K562 (cell line): ENCODE measurements around the gene ZNRD2. TPM values are rescaled to one million over a fixed set of nuclear protein-coding genes. Genes with fewer than 3 reads are reported as not detected.

Experiments used
- ATAC-seq: fragments of 200-7000 bp; cut with Tn5 transposase; 3 replicates; pipeline ENCODE4 v1.9.1; 2020; ENCODE audit warnings: moderate library complexity
- BruUV-seq: library from RNA; stranded (reverse); fragments of 400-500 nt; replicated peaks from 2 replicates; lab custom pipeline; 2021; lab: Mats Ljungman, UMichigan
- CTCF ChIA-PET: fragments of 300-600 bp; formaldehyde crosslinking; extraction: SDS; loops from one replicate; lab custom pipeline; 2021; ENCODE audit warnings: low intra/inter-chr PET ratio; lab: Yijun Ruan, JAX
- POLR2A ChIA-PET: fragments of 300-600, 350-650 bp; sonication (Branson Sonifier 250); formaldehyde crosslinking; extraction: SDS; loops from one replicate; lab custom pipeline; 2021; ENCODE audit warnings: antibody characterized with exemption, inconsistent platforms; lab: Yijun Ruan, JAX
- DNase-seq, 4 experiments: peaks; one replicate each; pipeline versions ENCODE4 v3.0.0 to v3.0.0-alpha.2; 2011 to 2018; ENCODE audit warnings: low spot score in 3 of 4, mixed read lengths in 3 of 4; ENCODE audit errors: extremely low read depth in 1 of 4
- FAIRE-seq: peaks from 2 replicates; lab custom pipeline; 2011; peaks lifted over from hg19 to GRCh38; lab: Jason Lieb, UNC
- H2AFZ ChIP-seq: 2 replicates; pipeline ENCODE4 v1.6.0; 2011; ENCODE audit warnings: low read depth, low read length, control low read depth, inconsistent platforms
- H3K27ac ChIP-seq: fragments of 200-600 bp; 3 replicates; pipeline ENCODE4 v1.8.0; 2011; ENCODE audit warnings: low read depth, mild to moderate bottlenecking, control low read depth, inconsistent platforms, low read length, moderate library complexity, mixed read lengths; ENCODE audit errors: extremely low read depth
- H3K27me3 ChIP-seq, 2 experiments: fragments of 300-600 bp in 1 of 2; 2 replicates in 1 of 2; 3 replicates in 1 of 2; pipeline versions ENCODE4 v1.6.0 to v1.8.0; 2011; ENCODE audit warnings: inconsistent platforms in 2 of 2, low read length in 2 of 2, mild to moderate bottlenecking in 1 of 2, mixed read lengths in 1 of 2, moderate library complexity in 1 of 2; ENCODE audit not compliant: control insufficient read depth in 2 of 2, insufficient read depth in 2 of 2
- H3K36me3 ChIP-seq: fragments of 300-600 bp; 3 replicates; pipeline ENCODE4 v1.8.0; 2011; ENCODE audit warnings: mild to moderate bottlenecking, low read length, inconsistent platforms; ENCODE audit not compliant: control insufficient read depth, insufficient read depth
- H3K4me1 ChIP-seq, 2 experiments: fragments of 200-600 bp in 1 of 2; replicated peaks in 1 of 2; 2 replicates in 1 of 2; 3 replicates in 1 of 2; pipeline versions ENCODE4 v1.5.1 to v1.8.0; 2011; ENCODE audit warnings: inconsistent platforms in 2 of 2, low read length in 2 of 2, mild to moderate bottlenecking in 1 of 2, mixed read lengths in 1 of 2, moderate library complexity in 1 of 2; ENCODE audit not compliant: control insufficient read depth in 2 of 2, insufficient read depth in 2 of 2
- H3K4me2 ChIP-seq: 2 replicates; pipeline ENCODE4 v1.6.1; 2011; ENCODE audit warnings: low read length, control low read depth, inconsistent platforms, mixed read lengths; ENCODE audit not compliant: insufficient read depth
- H3K4me3 ChIP-seq: fragments of 200-600 bp; sonication (generic), shearing (Covaris generic); 2 replicates; pipeline ENCODE4 v1.5.1; 2016; ENCODE audit warnings: control low read depth, inconsistent platforms
- H3K79me2 ChIP-seq: fragments of 200-600 bp; 3 replicates; pipeline ENCODE4 v1.8.0; 2011; ENCODE audit warnings: low read length, inconsistent platforms; ENCODE audit not compliant: control insufficient read depth, insufficient read depth
- H3K9ac ChIP-seq, 2 experiments: 2 replicates each; pipeline versions ENCODE4 v1.6.0 to v1.6.1; 2011; ENCODE audit warnings: low read depth in 2 of 2, low read length in 2 of 2, control low read depth in 1 of 2, inconsistent platforms in 1 of 2, mild to moderate bottlenecking in 1 of 2, mixed read lengths in 1 of 2; ENCODE audit not compliant: insufficient read depth in 1 of 2
- H3K9me1 ChIP-seq: one replicate; pipeline ENCODE4 v1.6.0; 2011; ENCODE audit warnings: inconsistent platforms, mild to moderate bottlenecking, low read length, moderate library complexity; ENCODE audit not compliant: control insufficient read depth, insufficient read depth
- H3K9me3 ChIP-seq: replicated peaks from 2 replicates; pipeline ENCODE4 v1.5.1; 2011; ENCODE audit warnings: low read depth, low read length, inconsistent platforms; ENCODE audit not compliant: control insufficient read depth, insufficient read depth
- H4K20me1 ChIP-seq: replicated peaks from 2 replicates; pipeline ENCODE4 v1.6.1; 2011; ENCODE audit warnings: low read length, inconsistent platforms, mixed read lengths; ENCODE audit not compliant: control insufficient read depth, insufficient read depth
- HCFC1 ChIP-seq: IDR thresholded peaks from 2 replicates; pipeline ENCODE4 v1.6.1; 2012; ENCODE audit warnings: low read depth, low read length, improper control_type of control experiment
- MAFG ChIP-seq: fragments of 450-650 bp; conservative IDR thresholded peaks from 2 replicates; pipeline ENCODE4 v1.6.1; 2016; ENCODE audit warnings: missing genetic modification characterization, missing compliant biosample characterization
- PML ChIP-seq: IDR thresholded peaks from 2 replicates; pipeline ENCODE4 v1.6.1; 2012; ENCODE audit warnings: low read length, inconsistent platforms
- SREBF2 ChIP-seq: sonication (generic); formaldehyde crosslinking; IDR thresholded peaks from 2 replicates; pipeline ENCODE4 v1.4.0; 2020; ENCODE audit warnings: mild to moderate bottlenecking, missing genetic modification reagents
- TAF15 ChIP-seq: fragments of 200-400 bp; formaldehyde crosslinking; IDR thresholded peaks from 2 replicates; pipeline ENCODE4 v1.6.1; 2017; ENCODE audit warnings: mild to moderate bottlenecking, low read depth, low read length, moderate library complexity
- ZNF431 ChIP-seq: sonication (generic); formaldehyde crosslinking; IDR thresholded peaks from 2 replicates; pipeline ENCODE4 v1.8.0; 2022; ENCODE audit warnings: mild to moderate bottlenecking, missing genetic modification reagents
- ZNF444 ChIP-seq: fragments of 250-450 bp; sonication (Bioruptor Pico); IDR thresholded peaks from 2 replicates; pipeline ENCODE4 v1.4.0; 2020; ENCODE audit warnings: mild to moderate bottlenecking, moderate library complexity
- ZNF699 ChIP-seq: fragments of 250-450 bp; sonication (Bioruptor Pico); IDR thresholded peaks from 2 replicates; pipeline ENCODE4 v1.8.0; 2021; ENCODE audit warnings: mild to moderate bottlenecking, moderate library complexity; ENCODE audit not compliant: insufficient replicate concordance
- WGBS: fragments of 100-300 bp; shearing (Covaris generic); methylation state at CpG from one replicate; pipeline ENCODE4 v1.1.6; 2016; ENCODE audit warnings: low coverage, mixed read lengths; ENCODE audit not compliant: insufficient coverage; ENCODE audit errors: missing lambda C conversion rate; 5-methylcytosine and 5-hydroxymethylcytosine counted together
- in situ Hi-C: fragments of 300-500 bp; cut with MboI; formaldehyde crosslinking; loops from 4 replicates; pipeline ENCODE4 v1.15.0; 2018; ENCODE audit warnings: inconsistent platforms, mixed read lengths
- intact Hi-C: fragments of 100-400 bp; cut with micrococcal nuclease; formaldehyde crosslinking; loops from 2 replicates; pipeline ENCODE4 v1.14.2; 2022
- polyA plus RNA-seq, 8 experiments: library from polyadenylated mRNA; depleted of rRNA in 4 of 8; stranded (reverse) in 5 of 8; unstranded in 3 of 8; fragments of >200 nt; fragmentation: Nextera tagmentation in 2 of 8; fragmentation: Illumina TruSeq in 1 of 8; extraction: Ambion mirVana in 2 of 8; extraction: Trizol in 1 of 8; gene quantifications; 2 replicates each; pipeline versions ENCODE4 v1.2.1 to v1.2.3, GENCODE V29; 2011 to 2014; ENCODE audit warnings: inconsistent platforms in 1 of 8, missing spikeins in 1 of 8
- total RNA-seq, 7 experiments: library from RNA; depleted of rRNA in 6 of 7; stranded (reverse); fragments of >200 nt in 6 of 7; fragmentation: Illumina TruSeq in 2 of 7; extraction: Trizol in 2 of 7; gene quantifications; 2 replicates each; pipeline versions ENCODE4 v1.2.1 to v1.2.3, GENCODE V29; 2011 to 2021; ENCODE audit warnings: low replicate concordance in 1 of 7
- TF ChIP-seq, protein P1 (sequence below): fragments of 250-450 bp; sonication (Bioruptor Pico); IDR thresholded peaks from 2 replicates; pipeline ENCODE4 v1.4.0; 2020; ENCODE audit warnings: mild to moderate bottlenecking, moderate library complexity
- TF ChIP-seq, protein P2 (sequence below): sonication (generic); formaldehyde crosslinking; IDR thresholded peaks from 2 replicates; pipeline ENCODE4 v1.8.1; 2023; ENCODE audit warnings: mild to moderate bottlenecking, missing genetic modification reagents
- TF ChIP-seq, protein P3 (sequence below): sonication (generic); formaldehyde crosslinking; IDR thresholded peaks from 2 replicates; pipeline ENCODE4 v1.8.1; 2022; ENCODE audit warnings: missing genetic modification reagents

The ZNRD2 gene
- total and polyA plus RNA-seq, 9 of the 15 experiments (the other 6 are each of a cell fraction or from before 2014, with no cell fraction given): 13.4 to 129 (median 60.4) TPM

DNA sequence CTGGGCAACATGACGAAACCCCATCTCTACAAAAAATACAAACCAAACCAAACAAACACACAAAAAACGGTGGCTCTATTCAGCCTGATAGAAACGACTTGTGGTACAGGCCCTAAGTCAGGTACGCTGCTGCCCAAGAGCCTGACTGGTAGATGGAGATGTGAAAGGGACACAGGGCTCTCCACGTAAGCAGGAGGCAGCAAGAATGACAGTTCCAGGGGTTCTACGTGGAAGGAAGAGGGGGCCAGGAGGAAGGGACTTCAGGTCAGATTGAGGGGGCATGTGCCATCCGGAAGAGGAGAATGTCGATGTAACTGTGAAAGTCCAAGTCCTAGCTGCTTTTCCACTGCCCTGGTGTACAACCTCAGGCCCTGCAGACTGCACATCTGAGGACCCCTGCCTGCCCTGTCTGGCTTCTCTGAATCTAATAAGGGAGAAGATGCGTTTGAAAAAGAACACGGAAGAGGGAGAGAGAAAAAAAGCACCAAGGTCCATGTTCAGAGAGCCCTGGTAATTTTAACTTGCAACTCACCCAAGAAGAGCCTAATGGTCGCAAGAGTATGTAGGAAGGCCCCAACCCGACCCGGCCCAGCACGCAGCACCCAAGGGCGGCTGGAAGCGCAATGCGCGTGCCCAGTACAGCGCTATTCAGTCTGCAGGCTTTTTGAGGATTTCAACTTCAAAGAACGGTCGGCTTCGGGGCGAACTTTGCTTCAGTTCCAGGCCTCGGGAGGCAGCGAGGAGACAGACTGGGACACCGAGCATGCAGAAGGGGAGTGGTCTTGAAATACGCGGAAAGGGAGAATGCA lies 909 bp upstream of the ZNRD2 start:
- in situ Hi-C loops (no loop called here), intact Hi-C loops (no loop called here)
- peaks cover 32 to 54% of the 10 kb centered on the region in 2 experiments for H3K4me1 ChIP-seq
- TF ChIP-seq TAF15 (no peak), PML (0 out of 2 replicates have a peak, but pooled peaks have one; percentile 1), ZNF699 (CRISPR knock-in tag) (no peak), HCFC1 (no peak), ZNF431 (CRISPR knock-in tag) (no peak), MAFG (no peak), ZNF444 (no peak), SREBF2 (CRISPR knock-in tag) (no peak)
- TF ChIP-seq, protein P1, sequence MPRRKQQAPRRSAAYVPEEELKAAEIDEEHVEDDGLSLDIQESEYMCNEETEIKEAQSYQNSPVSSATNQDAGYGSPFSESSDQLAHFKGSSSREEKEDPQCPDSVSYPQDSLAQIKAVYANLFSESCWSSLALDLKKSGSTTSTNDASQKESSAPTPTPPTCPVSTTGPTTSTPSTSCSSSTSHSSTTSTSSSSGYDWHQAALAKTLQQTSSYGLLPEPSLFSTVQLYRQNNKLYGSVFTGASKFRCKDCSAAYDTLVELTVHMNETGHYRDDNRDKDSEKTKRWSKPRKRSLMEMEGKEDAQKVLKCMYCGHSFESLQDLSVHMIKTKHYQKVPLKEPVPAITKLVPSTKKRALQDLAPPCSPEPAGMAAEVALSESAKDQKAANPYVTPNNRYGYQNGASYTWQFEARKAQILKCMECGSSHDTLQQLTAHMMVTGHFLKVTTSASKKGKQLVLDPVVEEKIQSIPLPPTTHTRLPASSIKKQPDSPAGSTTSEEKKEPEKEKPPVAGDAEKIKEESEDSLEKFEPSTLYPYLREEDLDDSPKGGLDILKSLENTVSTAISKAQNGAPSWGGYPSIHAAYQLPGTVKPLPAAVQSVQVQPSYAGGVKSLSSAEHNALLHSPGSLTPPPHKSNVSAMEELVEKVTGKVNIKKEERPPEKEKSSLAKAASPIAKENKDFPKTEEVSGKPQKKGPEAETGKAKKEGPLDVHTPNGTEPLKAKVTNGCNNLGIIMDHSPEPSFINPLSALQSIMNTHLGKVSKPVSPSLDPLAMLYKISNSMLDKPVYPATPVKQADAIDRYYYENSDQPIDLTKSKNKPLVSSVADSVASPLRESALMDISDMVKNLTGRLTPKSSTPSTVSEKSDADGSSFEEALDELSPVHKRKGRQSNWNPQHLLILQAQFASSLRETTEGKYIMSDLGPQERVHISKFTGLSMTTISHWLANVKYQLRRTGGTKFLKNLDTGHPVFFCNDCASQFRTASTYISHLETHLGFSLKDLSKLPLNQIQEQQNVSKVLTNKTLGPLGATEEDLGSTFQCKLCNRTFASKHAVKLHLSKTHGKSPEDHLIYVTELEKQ (CRISPR knock-in tag): no peak
- TF ChIP-seq, protein P2, sequence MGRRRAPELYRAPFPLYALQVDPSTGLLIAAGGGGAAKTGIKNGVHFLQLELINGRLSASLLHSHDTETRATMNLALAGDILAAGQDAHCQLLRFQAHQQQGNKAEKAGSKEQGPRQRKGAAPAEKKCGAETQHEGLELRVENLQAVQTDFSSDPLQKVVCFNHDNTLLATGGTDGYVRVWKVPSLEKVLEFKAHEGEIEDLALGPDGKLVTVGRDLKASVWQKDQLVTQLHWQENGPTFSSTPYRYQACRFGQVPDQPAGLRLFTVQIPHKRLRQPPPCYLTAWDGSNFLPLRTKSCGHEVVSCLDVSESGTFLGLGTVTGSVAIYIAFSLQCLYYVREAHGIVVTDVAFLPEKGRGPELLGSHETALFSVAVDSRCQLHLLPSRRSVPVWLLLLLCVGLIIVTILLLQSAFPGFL (CRISPR knock-in tag): no peak
- TF ChIP-seq, protein P3, sequence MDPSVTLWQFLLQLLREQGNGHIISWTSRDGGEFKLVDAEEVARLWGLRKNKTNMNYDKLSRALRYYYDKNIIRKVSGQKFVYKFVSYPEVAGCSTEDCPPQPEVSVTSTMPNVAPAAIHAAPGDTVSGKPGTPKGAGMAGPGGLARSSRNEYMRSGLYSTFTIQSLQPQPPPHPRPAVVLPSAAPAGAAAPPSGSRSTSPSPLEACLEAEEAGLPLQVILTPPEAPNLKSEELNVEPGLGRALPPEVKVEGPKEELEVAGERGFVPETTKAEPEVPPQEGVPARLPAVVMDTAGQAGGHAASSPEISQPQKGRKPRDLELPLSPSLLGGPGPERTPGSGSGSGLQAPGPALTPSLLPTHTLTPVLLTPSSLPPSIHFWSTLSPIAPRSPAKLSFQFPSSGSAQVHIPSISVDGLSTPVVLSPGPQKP (CRISPR knock-in tag): no peak

More for the DNA sequence above, 909 bp upstream of the ZNRD2 start:
- Histone ChIP-seq H3K79me2 (peaks cover 54% of the 10 kb centered on the region), H3K4me2 (peak overlapping the region; percentile 99), H4K20me1 (peaks cover 6% of the 10 kb centered on the region), H2AFZ (peak overlapping the region; percentile 97), H3K36me3 (peaks cover 19% of the 10 kb centered on the region; the same call in 2 of the 3 replicates), H3K9ac (peak overlapping the region; percentile 82 to 98), H3K9me3 (no peaks in the 10 kb centered on the region), H3K27me3 (no peaks in the 10 kb centered on the region), H3K27ac (peak overlapping the region; percentile 68), H3K9me1 (no peaks in the 10 kb centered on the region), H3K4me3 (peak overlapping the region; percentile 65)
- DNase-seq (peak in 1 of 4 experiments; percentile 8), ATAC-seq (peak; percentile 20), FAIRE-seq (peak; percentile 19)
- BruUV-seq: TSS peak; percentile 64
- POLR2A ChIA-PET: interaction anchor here (0.8 to 4.7 kb wide), 8 partner anchors 9 to 146 kb away, joined by 3 to 35 read pairs (median 16); partner anchors contain the start of genes MALAT1 and NEAT1
- CTCF ChIA-PET: interaction anchor here (6.5 kb wide), 1 partner anchor 29 kb away, joined by 63 read pairs; no protein-coding TSS in a partner anchor
- 6% methylated on average over 28 of the region's 28 CpGs for WGBS
